Endothelial cell of umbilical vein (primary cell): ENCODE measurements around the gene NAA16. TPM values are rescaled to one million over a fixed set of nuclear protein-coding genes. Genes with fewer than 3 reads are reported as not detected.

Experiments
- BruUV-seq: library from RNA; stranded (reverse); fragments of 400-500 nt; replicated peaks from 2 replicates; lab custom pipeline; 2021; lab: Mats Ljungman, UMichigan
- CTCF ChIA-PET: fragments of 300-600, 350-600 bp; sonication (Branson Sonifier 250); formaldehyde crosslinking; loops from one replicate; lab custom pipeline; 2021; ENCODE audit warnings: antibody characterized with exemption, inconsistent platforms; lab: Charles Lee
- POLR2A ChIA-PET: fragments of 300-600, 350-600 bp; sonication (Branson Sonifier 250); formaldehyde crosslinking; loops from one replicate; lab custom pipeline; 2021; ENCODE audit warnings: antibody characterized with exemption, inconsistent platforms; lab: Charles Lee
- DNase-seq: peaks from one replicate; pipeline ENCODE4 v3.0.0-alpha.2; 2011; ENCODE audit warnings: low read depth, low spot score
- FAIRE-seq: peaks from 2 replicates; lab custom pipeline; 2011; peaks lifted over from hg19 to GRCh38; lab: Jason Lieb, UNC
- H2AFZ ChIP-seq: 2 replicates; pipeline ENCODE4 v1.6.0; 2012; ENCODE audit warnings: low read depth, low read length, control low read depth, inconsistent platforms
- H3K27ac ChIP-seq: 2 replicates; pipeline ENCODE4 v1.5.1; 2011; ENCODE audit warnings: low read depth, mild to moderate bottlenecking, control low read depth, low read length, moderate library complexity; ENCODE audit not compliant: insufficient read depth
- H3K27me3 ChIP-seq, 2 experiments: 2 replicates each; pipeline versions ENCODE4 v1.6.0 to v1.6.1; 2011; ENCODE audit warnings: low read length in 2 of 2, mixed read lengths in 1 of 2; ENCODE audit not compliant: control insufficient read depth in 2 of 2, insufficient read depth in 2 of 2
- H3K36me3 ChIP-seq, 2 experiments: 2 replicates in 1 of 2; 3 replicates in 1 of 2; pipeline ENCODE4 v1.5.1; 2011; ENCODE audit warnings: low read length in 2 of 2, mild to moderate bottlenecking in 1 of 2, moderate library complexity in 1 of 2; ENCODE audit not compliant: control insufficient read depth in 2 of 2, insufficient read depth in 2 of 2; ENCODE audit errors: extremely low read depth in 1 of 2
- H3K4me1 ChIP-seq: 3 replicates; pipeline ENCODE4 v1.5.1; 2011; ENCODE audit warnings: mild to moderate bottlenecking, low read length; ENCODE audit not compliant: control insufficient read depth, insufficient read depth; ENCODE audit errors: extremely low read depth
- H3K4me2 ChIP-seq: 2 replicates; pipeline ENCODE4 v1.6.1; 2011; ENCODE audit warnings: low read length, control low read depth, mixed read lengths; ENCODE audit not compliant: insufficient read depth
- H3K4me3 ChIP-seq, 3 experiments: fragments of 200-600 bp in 1 of 3; sonication (generic), shearing (Covaris generic) in 1 of 3; replicated peaks in 1 of 3; 2 replicates each; pipeline ENCODE4 v1.5.1; 2011 to 2016; ENCODE audit warnings: control low read depth in 3 of 3, low read length in 3 of 3, mild to moderate bottlenecking in 2 of 3, inconsistent platforms in 1 of 3, low read depth in 1 of 3, moderate library complexity in 1 of 3; ENCODE audit not compliant: insufficient read depth in 1 of 3
- H3K79me2 ChIP-seq: 2 replicates; pipeline ENCODE4 v1.6.0; 2012; ENCODE audit warnings: low read length, inconsistent platforms; ENCODE audit not compliant: control insufficient read depth, insufficient read depth
- H3K9ac ChIP-seq: replicated peaks from 2 replicates; pipeline ENCODE3; 2011; ENCODE audit warnings: low read length, control low read depth; ENCODE audit not compliant: insufficient read depth; ENCODE audit errors: extremely low read depth
- H3K9me1 ChIP-seq: replicated peaks from 3 replicates; pipeline ENCODE4 v1.6.0; 2011; ENCODE audit warnings: mild to moderate bottlenecking, low read length; ENCODE audit not compliant: control insufficient read depth, insufficient read depth; ENCODE audit errors: extremely low read depth
- H3K9me3 ChIP-seq: replicated peaks from 2 replicates; pipeline ENCODE4 v1.5.1; 2012; ENCODE audit warnings: low read length, inconsistent platforms; ENCODE audit not compliant: control insufficient read depth, insufficient read depth
- H4K20me1 ChIP-seq: replicated peaks from 2 replicates; pipeline ENCODE3; 2011; ENCODE audit warnings: mild to moderate bottlenecking, low read length; ENCODE audit not compliant: control insufficient read depth, insufficient read depth; ENCODE audit errors: extremely low read depth
- EZH2 ChIP-seq: IDR thresholded peaks from 2 replicates; pipeline ENCODE4 v1.6.1; 2012; ENCODE audit warnings: borderline replicate concordance, low read depth, mild to moderate bottlenecking, moderate library complexity, low read length, inconsistent platforms; ENCODE audit not compliant: severe bottlenecking
- FOS ChIP-seq: IDR thresholded peaks from 2 replicates; pipeline ENCODE4 v1.6.1; 2011; ENCODE audit warnings: mild to moderate bottlenecking, low read length, moderate library complexity, borderline replicate concordance; ENCODE audit not compliant: insufficient read depth
- GATA2 ChIP-seq: IDR thresholded peaks from 2 replicates; pipeline ENCODE4 v1.7.0; 2011; ENCODE audit warnings: low read depth, mild to moderate bottlenecking, moderate library complexity, mixed read lengths, low read length; ENCODE audit not compliant: insufficient read length, insufficient read depth
- JUN ChIP-seq: IDR thresholded peaks from 2 replicates; pipeline ENCODE4 v1.6.1; 2011; ENCODE audit warnings: borderline replicate concordance, low read depth; ENCODE audit not compliant: insufficient read length, insufficient read depth
- MYC ChIP-seq: IDR thresholded peaks from one replicate; pipeline ENCODE4 v1.6.1; 2011; ENCODE audit warnings: mild to moderate bottlenecking, low read depth, low read length
- POLR2A ChIP-seq: IDR thresholded peaks from 2 replicates; pipeline ENCODE4 v1.6.1; 2012; ENCODE audit warnings: low read depth, mild to moderate bottlenecking, control low read depth, low read length
- POLR2AphosphoS5 ChIP-seq: IDR thresholded peaks from 2 replicates; pipeline ENCODE4 v1.6.1; 2012; ENCODE audit warnings: low read depth, mild to moderate bottlenecking, control low read depth, low read length, moderate library complexity; ENCODE audit not compliant: insufficient read depth
- dilution Hi-C: fragments of 300-500 bp; cut with MboI; formaldehyde crosslinking; loops from one replicate; pipeline ENCODE4 v1.15.0; 2019; ENCODE audit warnings: low sequenced_read_pairs; ENCODE audit not compliant: extremely low pct_ligation_motif_present
- intact Hi-C: fragments of 100-400 bp; cut with micrococcal nuclease; formaldehyde crosslinking; loops from one replicate; pipeline ENCODE4 v1.10.0; 2022
- polyA plus RNA-seq, 4 experiments: library from polyadenylated mRNA; depleted of rRNA in 3 of 4; stranded (reverse) in 3 of 4; unstranded in 1 of 4; fragments of >200 nt; gene quantifications; 2 replicates each; pipeline versions ENCODE4 v1.2.1 to v1.2.3, GENCODE V29; 2011 to 2012; ENCODE audit warnings: missing spikeins in 1 of 4
- total RNA-seq: library from RNA; stranded (reverse); gene quantifications from 2 replicates; pipeline ENCODE4 v1.2.3, GENCODE V29; 2021
- TF ChIP-seq, protein P1 (sequence below): IDR thresholded peaks from 2 replicates; pipeline ENCODE4 v1.6.1; 2011; ENCODE audit not compliant: insufficient read depth, insufficient read length
- TF ChIP-seq, protein P2 (sequence below), 2 donors: IDR thresholded peaks; 1 replicate in 1 of 2; 2 replicates in 1 of 2; pipeline ENCODE4 v1.5.1; 2011; ENCODE audit warnings: low read length in 2 of 2, mild to moderate bottlenecking in 2 of 2, moderate library complexity in 2 of 2, control low read depth in 1 of 2, inconsistent platforms in 1 of 2, low read depth in 1 of 2; ENCODE audit not compliant: insufficient read depth in 1 of 2; ENCODE audit errors: extremely low read depth in 1 of 2

Gene NAA16
- total and polyA plus RNA-seq, 2 donors (not counting 3 experiments of a cell fraction or from before 2014, with no cell fraction given): 8.6 to 26.1 TPM

DNA sequence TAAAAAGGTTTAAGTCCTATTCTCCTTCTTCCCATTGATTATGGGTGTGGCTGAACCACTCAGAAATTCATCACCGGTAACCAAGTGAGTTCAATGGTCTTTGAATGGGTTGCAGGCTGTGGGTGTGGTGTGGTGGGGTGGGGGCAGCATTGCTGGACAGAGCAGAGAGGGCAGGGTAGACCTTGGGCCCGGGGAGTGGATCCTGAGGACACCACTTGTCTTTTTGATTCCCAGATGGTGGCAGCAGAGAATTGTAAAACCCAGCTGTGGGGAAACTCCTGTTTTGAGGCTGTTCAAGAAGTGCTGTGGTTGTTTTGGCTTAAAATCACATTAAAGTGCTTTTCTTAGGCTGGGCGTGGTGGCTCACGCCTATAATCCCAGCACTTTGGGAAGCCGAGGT is 100.5 kb downstream of the NAA16 start:
- FAIRE-seq: no peak
- H2AFZ ChIP-seq: no peak overlapping the region
- intact Hi-C loops: loop anchor here (1.0 kb wide), 1 partner anchor 241 kb away; no protein-coding TSS in a partner anchor

DNA sequence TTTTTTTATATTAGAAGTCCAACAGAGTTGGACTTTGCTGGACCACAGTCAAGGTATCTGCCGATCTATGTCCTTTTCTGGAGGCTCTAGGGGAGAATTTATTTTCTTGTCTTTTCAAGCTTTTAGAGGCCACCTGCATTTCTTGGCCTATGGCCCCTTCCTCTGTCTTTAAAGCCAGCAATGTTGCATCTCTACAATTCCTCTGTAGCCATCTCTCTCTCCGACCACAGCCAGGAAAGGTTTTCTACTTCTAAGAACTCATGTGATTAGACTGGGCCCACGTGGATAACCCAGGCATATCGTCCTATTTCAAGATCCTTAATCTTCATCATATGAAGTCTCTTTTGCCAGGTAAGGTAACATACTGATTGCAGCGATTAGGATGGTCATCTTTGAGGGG is 102.8 kb downstream of the NAA16 start:
- no peaks in the 10 kb centered on the region for H3K4me1 ChIP-seq
- FAIRE-seq (no peak), DNase-seq (no peak)
- H3K27me3 ChIP-seq: peaks cover 0 to 3% of the 10 kb centered on the region in 2 experiments
- dilution Hi-C loops (no loop called here), intact Hi-C loops (no loop called here)
- H3K9me3 ChIP-seq: no peaks in the 10 kb centered on the region
- no peaks in the 10 kb centered on the region for H3K9me1 ChIP-seq
- no TSS peak for BruUV-seq
- H3K4me3 ChIP-seq: no peak overlapping the region
- no peaks in the 10 kb centered on the region for H3K36me3 ChIP-seq
- ChIA-PET CTCF (interaction anchor here (0.7 kb wide), 1 partner anchor 239 kb away, joined by 3 read pairs; no protein-coding TSS in a partner anchor), POLR2A (no interaction called here)
- no peaks in the 10 kb centered on the region for H3K79me2 ChIP-seq
- H2AFZ ChIP-seq: no peak overlapping the region
- H3K4me2 ChIP-seq: no peak overlapping the region
- no peak overlapping the region for H3K9ac ChIP-seq
- no peaks in the 10 kb centered on the region for H4K20me1 ChIP-seq
- no peak overlapping the region for H3K27ac ChIP-seq
- TF ChIP-seq FOS: no peak
- no peak for TF ChIP-seq GATA2
- no peak for TF ChIP-seq POLR2AphosphoS5
- TF ChIP-seq, protein P1, sequence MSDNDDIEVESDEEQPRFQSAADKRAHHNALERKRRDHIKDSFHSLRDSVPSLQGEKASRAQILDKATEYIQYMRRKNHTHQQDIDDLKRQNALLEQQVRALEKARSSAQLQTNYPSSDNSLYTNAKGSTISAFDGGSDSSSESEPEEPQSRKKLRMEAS: no peak
- no peak for TF ChIP-seq EZH2
- TF ChIP-seq MYC: no peak
- TF ChIP-seq, protein P2, sequence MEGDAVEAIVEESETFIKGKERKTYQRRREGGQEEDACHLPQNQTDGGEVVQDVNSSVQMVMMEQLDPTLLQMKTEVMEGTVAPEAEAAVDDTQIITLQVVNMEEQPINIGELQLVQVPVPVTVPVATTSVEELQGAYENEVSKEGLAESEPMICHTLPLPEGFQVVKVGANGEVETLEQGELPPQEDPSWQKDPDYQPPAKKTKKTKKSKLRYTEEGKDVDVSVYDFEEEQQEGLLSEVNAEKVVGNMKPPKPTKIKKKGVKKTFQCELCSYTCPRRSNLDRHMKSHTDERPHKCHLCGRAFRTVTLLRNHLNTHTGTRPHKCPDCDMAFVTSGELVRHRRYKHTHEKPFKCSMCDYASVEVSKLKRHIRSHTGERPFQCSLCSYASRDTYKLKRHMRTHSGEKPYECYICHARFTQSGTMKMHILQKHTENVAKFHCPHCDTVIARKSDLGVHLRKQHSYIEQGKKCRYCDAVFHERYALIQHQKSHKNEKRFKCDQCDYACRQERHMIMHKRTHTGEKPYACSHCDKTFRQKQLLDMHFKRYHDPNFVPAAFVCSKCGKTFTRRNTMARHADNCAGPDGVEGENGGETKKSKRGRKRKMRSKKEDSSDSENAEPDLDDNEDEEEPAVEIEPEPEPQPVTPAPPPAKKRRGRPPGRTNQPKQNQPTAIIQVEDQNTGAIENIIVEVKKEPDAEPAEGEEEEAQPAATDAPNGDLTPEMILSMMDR (IDR thresholded peaks at IDR 0.05; ENCODE audit: extremely low read depth in 1 of 2, insufficient read depth in 1 of 2, low read depth in 1 of 2, low read length in 2 of 2): no peak
- no peak for TF ChIP-seq JUN
- no peak for TF ChIP-seq POLR2A

More for the DNA sequence above, 100.5 kb downstream of the NAA16 start:
- DNase-seq: peak; percentile 32
- dilution Hi-C loops: no loop called here
- no peaks in the 10 kb centered on the region for H4K20me1 ChIP-seq
- H3K27ac ChIP-seq: no peak overlapping the region
- no peaks in the 10 kb centered on the region for H3K4me1 ChIP-seq
- no peaks in the 10 kb centered on the region for H3K36me3 ChIP-seq
- no peak overlapping the region for H3K9ac ChIP-seq
- peaks cover 0 to 4% of the 10 kb centered on the region in 2 experiments for H3K27me3 ChIP-seq
- ChIA-PET CTCF (interaction anchor here (1.0 to 2.7 kb wide), 2 partner anchors 241 to 245 kb away, joined by 6 to 35 read pairs; no protein-coding TSS in a partner anchor), POLR2A (no interaction called here)
- no peaks in the 10 kb centered on the region for H3K79me2 ChIP-seq
- no TSS peak for BruUV-seq
- TF ChIP-seq, protein P2 (IDR thresholded peaks at IDR 0.05; ENCODE audit: extremely low read depth in 1 of 2, insufficient read depth in 1 of 2, low read depth in 1 of 2, low read length in 2 of 2): peak in 1 of 2 donors; percentile 5
- TF ChIP-seq FOS: no peak
- H3K4me2 ChIP-seq: no peak overlapping the region
- no peaks in the 10 kb centered on the region for H3K9me3 ChIP-seq
- no peaks in the 10 kb centered on the region for H3K9me1 ChIP-seq
- H3K4me3 ChIP-seq: no peak overlapping the region
